Uterine smooth muscle cell (primary cell): ENCODE data around the gene SEC14L5. TPM values are rescaled to one million over a fixed set of nuclear protein-coding genes. Genes with fewer than 3 reads are reported as not detected.

ENCODE experiments used
- total RNA-seq: library from RNA; depleted of rRNA; stranded (reverse); fragments of >200 nt; gene quantifications from 2 replicates; pipeline ENCODE4 v1.2.3, GENCODE V29; 2014

The SEC14L5 gene
- under 0.01 TPM in 1 of 2 replicates, not detected in the other for total RNA-seq

GRCh38 chr16:4957720-4958509 lies at the start of gene SEC14L5:
TSS of gene SEC14L5 (plus strand) at chr16:4958330. CDS start at chr16:4959324, 994 bp downstream.

GRCh38 chr16:4936991-4937781 lies 20.9 kb upstream of the SEC14L5 start, which contains the start of gene PPL:
TSS of gene PPL (minus strand) at chr16:4937148. CDS start at chr16:4937045, 103 bp downstream.

GRCh38 chr16:5033256-5034166 lies 75.4 kb downstream of the SEC14L5 start, which contains the start of gene NAGPA:
TSS of gene NAGPA (minus strand) at chr16:5033935. CDS start at chr16:5033914, 21 bp downstream.

GRCh38 chr16:5065813-5066212 lies 107.7 kb downstream of the SEC14L5 start, which contains the start of gene C16orf89:
TSS of gene C16orf89 (minus strand) at chr16:5065956. CDS start at chr16:5065908, 48 bp downstream.

Other genes starting within 250 kb of the SEC14L5 start
- gene ANKS3, start 224.1 kb upstream of the SEC14L5 start, total RNA-seq = 28.7 and 34.0 TPM in 2 replicates
- gene DNAAF8, start 223.8 kb upstream of the SEC14L5 start, total RNA-seq = 0.44 and 1.4 TPM in 2 replicates
- gene ZNF500, start 191.2 kb upstream of the SEC14L5 start, total RNA-seq = 7.9 and 11.6 TPM in 2 replicates
- gene SEPTIN12, start 170.0 kb upstream of the SEC14L5 start, total RNA-seq = not detected in 2 replicates
- not detected in 2 replicates for gene SMIM22, start 163.0 kb upstream of the SEC14L5 start, total RNA-seq
- 12.8 and 14.6 TPM in 2 replicates for gene ROGDI, start 155.7 kb upstream of the SEC14L5 start, total RNA-seq
- 47.8 and 62.0 TPM in 2 replicates for gene GLYR1, start 111.0 kb upstream of the SEC14L5 start, total RNA-seq
- 19.3 and 22.0 TPM in 2 replicates for gene UBN1, start 110.8 kb upstream of the SEC14L5 start, total RNA-seq
- 0.44 and 0.75 TPM in 2 replicates for gene PPL, start 21.2 kb upstream of the SEC14L5 start, total RNA-seq
- 22.5 and 29.1 TPM in 2 replicates for gene NAGPA, start 75.6 kb downstream of the SEC14L5 start, total RNA-seq
- gene C16orf89, start 107.6 kb downstream of the SEC14L5 start, total RNA-seq = 0.12 and 0.22 TPM in 2 replicates
- 39.2 and 43.8 TPM in 2 replicates for gene ALG1, start 113.5 kb downstream of the SEC14L5 start, total RNA-seq
- 11.4 and 16.6 TPM in 2 replicates for gene EEF2KMT, start 139.5 kb downstream of the SEC14L5 start, total RNA-seq